GM04503 (cell line): Measurements from ENCODE around the gene SYNPO2.
"Not testable (repeated sequence)": the region's sequence is repeated elsewhere in the genome, so short reads cannot be mapped to it uniquely, and the experiment has no call there.

Experiments
- DNase-seq: peaks from one replicate; pipeline ENCODE4 v3.0.0-alpha.2; 2012; ENCODE audit warnings: low read depth

Gene SYNPO2

DNA sequence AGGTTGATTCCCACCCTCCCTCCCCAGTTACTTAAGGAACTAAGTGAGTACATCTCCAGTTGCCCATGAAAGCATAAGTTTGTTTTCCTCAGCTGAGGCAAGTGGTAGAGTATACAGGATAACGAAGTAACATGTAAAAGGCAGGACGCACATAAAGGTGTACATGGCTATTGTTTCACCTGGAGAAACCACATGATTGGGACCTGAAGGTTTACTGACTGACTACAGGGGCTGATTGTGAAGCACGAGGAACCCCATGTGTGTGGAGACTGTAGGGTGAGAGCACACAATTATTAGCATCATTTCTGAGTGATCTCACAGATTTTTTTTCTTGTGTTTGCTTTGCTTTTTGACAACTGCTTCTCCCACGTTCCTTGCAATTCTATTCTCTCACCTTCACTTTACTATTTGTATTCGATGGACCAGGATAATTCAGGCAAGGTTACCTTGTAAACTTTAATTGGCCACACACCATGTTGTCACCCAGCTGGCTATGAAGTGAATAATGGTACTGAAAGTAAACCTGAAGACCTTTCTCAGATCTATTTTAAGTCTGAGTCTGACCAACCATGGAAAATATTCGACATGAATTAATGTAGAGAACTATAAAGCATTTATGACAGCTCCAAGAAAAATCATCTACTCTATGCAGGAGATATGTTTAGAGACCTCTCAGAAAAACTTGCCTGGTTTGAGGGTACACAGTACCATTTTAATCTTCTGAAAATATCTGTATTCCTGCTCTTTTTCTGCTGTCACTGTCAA is 144.4 kb downstream of the SYNPO2 start:
- no peak for DNase-seq

DNA sequence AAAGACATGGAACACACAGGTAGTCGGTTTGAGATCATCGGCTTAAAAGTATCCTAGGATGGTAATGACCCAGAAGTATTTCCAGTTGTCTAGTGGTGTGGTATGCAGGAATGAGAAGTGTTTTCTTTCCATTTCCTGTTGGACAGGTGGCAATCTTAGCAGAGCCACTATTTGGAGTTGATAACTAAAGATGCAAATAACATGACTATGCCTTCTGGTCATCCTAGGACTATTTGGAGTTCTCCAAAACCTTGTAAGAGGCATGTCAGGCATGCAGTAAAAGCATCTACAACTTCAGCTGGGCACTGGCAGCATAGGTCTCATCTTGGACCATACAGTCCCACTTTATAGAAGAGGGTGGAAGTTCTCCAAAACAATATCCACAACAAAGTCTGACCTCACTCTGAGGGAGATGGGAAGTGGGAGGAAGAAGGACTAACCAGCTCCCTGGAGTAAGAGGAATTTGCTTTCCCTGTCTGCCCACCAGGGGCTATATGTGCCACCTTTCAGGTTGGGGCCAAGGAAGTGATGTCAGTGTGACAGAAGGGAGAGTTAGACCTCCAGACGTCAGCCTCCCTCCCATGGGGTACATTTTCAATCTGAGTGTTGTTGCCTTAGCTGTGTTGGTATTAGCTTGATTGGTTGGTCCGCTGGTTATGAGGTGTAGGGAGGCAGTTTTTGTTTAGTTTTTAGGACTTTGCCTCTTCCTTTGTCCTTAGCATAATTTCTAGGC is 145.8 kb downstream of the SYNPO2 start:
- DNase-seq = no peak

DNA sequence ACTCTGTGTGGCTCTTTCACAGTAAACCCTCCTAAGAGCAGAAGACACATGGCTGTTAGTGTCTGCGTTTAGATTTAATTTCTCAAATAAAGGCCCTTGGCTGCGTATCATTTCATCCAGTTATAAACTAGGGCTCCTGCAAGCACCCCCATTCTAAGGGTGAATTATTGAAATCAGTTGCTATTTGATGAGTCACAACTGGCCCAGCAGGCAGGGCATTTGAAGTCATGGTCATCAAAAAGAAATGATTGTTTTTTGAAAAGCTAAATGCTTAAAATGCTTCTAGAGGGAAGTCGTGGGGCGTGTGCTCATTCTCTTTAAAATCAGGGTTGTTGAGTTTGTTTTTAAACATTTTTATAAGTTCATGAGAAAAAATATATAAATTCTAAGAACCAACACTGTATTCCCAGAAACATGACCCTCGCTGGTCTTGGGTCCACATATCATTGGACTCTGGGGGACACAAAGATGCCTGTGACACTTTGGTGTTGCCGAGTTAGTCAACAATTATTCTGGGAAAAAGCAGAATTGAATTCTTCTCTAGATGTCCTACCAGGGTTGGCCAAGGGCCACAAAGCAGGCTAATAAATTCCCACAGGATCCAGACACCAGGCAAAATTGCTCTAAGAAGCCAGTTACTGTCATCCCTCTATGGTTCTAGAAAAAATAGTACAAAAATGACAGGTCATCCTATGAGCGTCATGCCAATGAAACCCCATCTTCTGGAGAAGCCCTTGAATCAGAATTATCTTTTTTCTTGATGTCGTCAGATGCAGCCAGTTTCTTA is 147.5 kb downstream of the SYNPO2 start:
- DNase-seq = no peak

DNA sequence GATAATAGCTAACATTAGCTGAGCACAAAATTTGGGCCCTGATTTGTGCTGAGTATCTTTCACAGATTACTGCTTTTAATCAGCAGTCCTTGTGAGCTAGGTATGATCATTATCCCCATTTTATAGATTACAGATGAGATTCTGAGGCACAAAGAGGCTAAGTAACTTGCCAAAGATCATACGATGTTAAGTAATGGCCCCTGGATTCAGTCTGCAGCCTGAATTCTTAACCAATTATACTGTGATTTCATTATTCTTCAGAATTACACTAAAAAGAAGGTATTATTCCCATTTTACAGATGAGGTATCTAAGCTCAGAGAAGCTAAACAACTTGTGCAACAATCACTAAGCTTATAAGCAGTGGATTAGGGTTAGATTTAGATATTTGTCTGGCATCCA is 149.1 kb downstream of the SYNPO2 start:
- DNase-seq = no peak

DNA sequence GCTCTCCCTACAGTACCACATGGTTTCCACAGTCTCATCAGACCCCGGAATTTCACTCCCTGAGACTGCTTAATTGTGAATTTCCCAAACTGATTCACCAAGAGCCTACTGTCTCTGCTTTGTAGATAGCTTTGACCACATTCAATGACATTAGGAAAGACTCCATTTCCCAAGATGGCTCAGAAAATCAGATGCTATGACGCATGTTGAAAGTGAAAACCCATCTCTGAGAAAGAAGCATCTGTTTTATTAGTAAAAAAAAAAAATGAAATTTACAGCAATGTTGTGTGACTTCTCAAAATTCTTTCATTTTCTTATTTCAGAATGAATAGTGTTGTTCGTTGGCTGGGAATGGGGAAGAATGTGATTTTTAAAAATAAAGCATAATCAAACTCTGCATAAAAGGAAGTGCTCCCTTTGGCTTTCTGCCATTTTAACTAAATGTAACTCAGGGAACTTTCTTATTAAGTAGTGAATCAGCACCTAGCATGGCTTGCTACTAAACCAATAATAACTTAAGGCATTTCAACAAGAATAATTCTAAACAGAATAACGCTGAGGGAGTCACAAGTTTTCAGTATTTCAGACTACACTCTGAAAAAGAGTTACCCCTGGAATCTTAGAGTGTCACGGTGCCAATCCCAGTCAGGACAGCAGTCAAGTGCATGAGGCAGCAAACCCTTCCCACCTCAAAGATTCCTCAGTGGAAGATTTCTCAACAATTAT is 149.6 kb downstream of the SYNPO2 start:
- DNase-seq = peak; percentile 64

DNA sequence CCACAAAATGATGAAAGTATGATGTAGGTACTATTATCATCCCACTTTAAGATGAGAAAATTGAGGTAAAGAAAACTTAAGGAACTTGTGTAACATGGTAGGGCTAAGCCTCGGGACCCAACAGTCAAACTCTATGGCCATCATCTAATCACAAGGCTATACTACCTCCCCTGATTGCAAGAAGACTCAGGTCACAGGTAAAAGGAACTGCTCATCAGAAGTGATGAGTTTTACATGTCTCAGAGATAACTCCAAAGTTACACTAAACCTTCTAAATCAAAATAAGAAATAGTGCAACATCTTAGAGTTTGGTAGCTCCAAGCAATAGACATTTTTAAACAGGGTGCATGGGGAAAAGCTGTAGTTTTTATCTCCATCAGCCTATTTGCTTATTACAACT is 150.5 kb downstream of the SYNPO2 start:
- no peak for DNase-seq

DNA sequence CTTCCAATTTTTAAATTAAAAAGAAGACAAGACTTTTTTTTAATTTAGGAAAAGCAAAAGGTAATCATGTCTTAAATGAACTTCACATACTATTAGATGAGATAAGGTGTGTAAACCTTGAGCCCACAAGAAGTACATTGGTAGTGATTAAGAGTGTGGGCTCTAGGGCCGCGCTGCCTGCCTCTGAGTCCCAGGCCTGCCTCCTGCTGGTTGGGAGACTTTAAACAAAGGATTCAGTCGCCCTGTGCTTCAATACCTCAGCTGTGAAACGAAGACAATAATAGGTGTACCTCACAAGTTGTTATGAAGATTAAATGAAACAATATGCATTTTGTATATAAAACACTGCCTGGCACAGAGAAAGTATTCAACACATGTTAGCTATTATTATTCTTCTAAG is 151.1 kb downstream of the SYNPO2 start:
- DNase-seq = no peak

DNA sequence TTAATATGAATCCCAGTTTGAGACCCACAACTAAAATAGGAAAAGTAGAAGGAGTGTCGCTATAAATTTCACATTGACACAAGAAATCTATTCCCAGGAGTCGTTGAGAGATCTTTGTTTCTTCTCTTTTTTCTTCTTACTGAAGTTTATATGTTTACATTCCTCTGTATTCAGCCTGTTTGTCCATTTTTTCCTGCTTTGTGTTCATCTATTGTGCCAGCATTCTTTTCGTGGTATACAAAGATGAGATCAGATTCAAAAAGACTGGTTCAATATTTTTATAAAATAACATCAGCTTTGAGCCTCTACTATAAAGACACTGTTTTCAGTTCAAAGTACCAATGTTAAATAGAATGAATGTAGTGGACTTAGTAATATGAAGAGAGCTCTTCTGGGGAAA is 151.6 kb downstream of the SYNPO2 start:
- DNase-seq = no peak

DNA sequence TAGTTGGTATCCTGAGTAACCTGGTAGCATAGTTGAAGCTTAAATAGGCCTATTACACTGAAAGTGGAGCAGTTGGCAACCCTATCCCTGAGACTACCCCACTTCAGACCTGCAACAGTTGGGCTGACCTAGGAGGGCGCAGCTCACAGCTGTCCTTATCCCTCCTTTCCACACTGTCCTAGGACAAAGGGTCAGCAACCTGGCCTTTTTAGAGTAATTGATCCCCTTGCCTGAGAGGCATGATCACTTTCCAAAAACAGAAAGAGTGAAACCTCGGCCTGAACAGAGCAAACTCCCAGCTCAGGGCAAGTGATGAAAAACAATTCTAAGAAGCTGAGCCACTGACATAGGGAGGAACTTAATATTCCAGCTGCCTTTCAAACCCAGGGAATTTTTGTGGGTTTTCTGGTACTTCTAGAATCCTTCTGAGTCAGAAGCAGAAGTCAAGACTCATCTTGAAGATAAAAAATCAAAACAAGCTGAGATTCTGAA is 152.1 kb downstream of the SYNPO2 start:
- DNase-seq = peak; percentile 79

DNA sequence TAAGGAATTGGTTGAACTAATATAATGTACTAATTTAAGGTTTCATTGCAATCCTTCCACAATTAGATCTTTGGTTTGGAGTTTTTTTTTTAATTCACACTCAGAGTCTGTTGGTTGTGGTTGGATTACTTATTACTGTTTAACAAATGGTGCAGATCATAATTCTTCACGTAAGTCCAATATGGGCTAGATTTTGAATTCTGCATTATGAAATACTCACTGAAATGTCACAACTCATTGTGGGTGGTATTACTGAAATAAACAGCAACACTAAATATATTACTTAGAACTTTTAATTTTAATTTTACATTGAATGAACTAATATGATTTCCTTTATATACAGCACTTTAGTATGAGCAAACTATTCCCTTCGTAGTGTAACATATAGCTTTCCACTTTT is 152.7 kb downstream of the SYNPO2 start:
- no peak for DNase-seq

DNA sequence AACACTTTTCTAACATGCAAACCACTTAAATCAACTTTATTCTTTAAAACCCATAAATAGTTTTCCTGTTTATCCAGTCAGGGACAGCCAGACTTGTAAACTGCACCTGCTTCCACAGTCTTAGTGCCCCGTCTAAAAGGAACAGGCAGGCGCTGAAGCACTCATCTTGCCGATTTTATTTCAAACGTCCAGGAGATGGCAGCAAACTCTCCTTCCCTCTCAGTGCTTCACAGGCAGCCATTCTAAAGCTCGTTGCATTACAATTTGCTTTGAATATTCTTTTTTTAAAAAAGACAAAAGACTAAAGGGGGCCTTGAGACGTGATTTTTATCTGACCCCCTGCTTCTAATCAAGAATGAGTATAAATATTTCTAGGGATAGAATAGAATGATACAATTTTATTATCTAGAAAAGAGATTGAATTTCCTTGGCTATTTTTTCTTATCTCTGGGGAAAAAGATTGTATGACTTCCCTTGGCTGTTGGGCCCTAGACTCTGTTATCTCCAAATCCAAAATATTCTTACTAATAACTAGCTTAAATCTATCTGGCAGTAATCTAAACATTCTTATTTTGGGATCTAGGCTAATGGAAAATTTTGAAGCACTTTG is 153.4 kb downstream of the SYNPO2 start:
- no peak for DNase-seq

DNA sequence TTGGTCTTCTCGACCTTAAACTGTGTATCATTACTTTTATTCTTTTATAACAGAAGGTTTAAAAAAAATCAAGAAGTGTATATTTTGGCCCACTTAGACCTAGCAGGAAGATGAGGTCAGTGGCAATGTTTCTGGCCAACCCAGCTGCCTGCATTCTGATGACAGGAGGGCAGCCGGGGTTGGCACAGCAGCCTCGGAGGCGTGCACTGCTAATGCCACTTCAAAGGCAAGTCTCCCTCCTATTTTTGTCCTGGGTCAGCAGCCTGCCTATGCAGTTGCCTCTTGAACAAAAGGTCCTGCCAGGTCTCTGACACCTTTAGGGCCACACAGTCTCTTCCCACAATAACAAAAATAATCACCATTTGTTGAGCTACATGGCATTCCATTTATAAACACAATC is 157.6 kb downstream of the SYNPO2 start:
- DNase-seq = no peak

DNA sequence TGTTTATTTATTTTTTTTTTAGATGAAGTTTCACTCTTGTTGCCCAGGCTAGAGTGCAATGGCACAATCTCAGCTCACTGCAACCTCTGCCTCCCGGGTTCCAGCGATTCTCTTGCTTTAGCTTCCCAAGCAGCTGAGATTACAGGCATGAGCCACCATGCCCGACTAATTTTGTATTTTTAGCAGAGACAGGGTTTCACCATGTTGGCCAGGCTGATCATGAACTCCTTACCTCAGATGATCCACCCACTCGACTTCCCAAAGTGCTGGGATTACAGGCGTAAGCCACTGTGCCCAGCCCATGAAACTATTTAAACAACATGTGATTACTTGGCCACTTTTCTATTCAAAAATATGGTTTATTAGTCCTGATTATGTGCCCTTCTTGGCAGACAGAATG is 158.4 kb downstream of the SYNPO2 start:
- DNase-seq = not testable (repeated sequence)

DNA sequence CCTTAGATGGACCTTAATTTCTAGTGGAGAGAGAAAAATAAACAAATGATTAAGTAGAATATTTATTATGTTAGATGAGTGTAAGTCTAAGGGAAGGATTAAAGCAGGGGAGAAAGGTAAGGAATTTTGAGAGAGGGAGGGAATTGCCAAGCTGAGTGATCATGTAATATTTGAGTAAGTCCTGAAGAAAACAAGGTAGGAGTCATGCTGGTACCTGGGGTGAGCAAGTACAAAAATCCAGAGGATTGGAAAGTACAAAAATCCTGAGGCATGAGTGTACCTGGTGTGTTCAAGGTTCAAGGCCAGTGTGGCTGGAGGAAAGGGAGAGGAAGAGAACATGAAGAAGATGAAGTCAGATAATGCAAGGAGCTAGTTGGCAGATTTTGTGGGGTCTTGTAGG is 159.8 kb downstream of the SYNPO2 start:
- no peak for DNase-seq

DNA sequence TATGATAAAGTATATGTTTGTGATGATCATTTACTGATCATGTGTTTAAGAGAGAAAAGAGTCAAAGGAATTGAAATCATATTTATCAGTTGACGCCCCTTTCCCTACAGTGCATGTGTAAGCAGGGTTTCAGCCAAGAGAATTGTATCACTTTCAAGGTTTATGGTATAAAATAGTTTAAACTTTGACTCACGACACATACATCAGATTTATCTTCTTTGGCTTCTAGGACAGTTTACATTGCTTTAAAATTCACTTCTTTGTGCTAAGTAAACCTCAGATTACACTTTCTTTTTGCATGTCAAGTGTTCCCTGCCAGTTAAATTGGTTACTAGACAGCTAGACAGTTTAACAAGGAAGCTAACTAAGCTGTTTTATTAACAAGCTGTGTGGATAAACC is 160.7 kb downstream of the SYNPO2 start:
- no peak for DNase-seq

DNA sequence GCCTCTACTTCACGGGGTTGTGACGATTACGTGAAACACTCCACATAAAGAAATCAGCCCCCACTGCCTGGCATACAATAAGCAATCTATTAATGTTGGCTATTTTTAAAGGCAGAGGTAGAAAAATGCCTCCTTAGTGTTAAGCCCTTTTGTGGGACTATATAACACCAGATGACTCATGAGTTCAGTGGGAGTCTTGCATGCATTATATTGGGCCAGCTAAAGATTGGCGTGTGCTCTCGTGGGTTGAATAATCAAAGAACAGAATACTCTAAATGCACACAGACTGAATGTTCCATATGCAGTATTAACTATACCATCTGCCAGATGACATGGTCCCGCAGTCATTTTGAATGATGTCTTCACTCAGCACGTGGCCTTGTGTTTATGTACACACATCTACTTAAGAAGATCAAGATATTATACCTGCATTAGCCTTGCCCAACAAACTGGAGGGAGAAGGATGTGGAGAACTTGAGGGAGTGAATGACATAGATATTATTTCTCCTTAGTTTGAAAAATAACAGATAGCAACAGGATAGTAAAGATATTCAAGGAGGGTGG is 162.0 kb downstream of the SYNPO2 start:
- DNase-seq = no peak

DNA sequence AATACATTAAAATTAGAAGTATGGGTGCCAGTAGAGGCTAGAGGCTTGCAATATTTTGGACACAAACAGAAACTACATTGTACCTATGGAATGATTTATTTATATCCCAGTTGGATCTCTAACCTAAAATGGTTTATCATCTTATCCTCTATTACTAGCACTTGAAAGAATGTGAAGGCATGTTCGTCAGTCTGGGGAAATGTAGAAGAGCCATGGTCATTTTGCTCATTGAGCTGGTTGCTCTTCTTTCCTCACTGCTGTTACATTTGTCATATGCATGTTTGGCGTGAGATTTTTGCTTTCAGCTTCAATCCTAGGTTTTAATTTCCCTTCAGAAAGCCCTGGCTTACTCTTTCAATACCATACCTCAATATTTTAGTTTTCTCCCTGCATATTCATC is 164.6 kb downstream of the SYNPO2 start:
- no peak for DNase-seq

DNA sequence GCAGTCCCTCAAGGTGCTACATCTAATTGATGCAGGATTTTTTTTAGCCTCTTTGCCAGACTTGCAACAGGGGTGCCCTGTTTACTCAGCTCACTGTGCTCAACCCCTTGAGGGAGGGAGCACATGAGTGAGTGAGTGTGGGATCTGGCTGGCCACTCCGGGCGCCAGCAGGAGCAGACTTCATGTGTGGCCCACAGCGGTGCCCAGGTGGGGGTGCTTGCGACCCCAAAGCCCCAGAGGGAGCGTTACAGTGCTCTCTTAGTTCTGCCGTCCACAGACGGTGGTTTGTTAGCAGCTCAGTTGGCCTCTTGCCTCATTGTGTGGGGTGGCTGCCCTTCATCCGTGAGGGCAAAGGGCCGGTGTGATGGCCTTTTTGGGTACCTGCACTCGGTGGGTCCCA is 165.3 kb downstream of the SYNPO2 start:
- no peak for DNase-seq

DNA sequence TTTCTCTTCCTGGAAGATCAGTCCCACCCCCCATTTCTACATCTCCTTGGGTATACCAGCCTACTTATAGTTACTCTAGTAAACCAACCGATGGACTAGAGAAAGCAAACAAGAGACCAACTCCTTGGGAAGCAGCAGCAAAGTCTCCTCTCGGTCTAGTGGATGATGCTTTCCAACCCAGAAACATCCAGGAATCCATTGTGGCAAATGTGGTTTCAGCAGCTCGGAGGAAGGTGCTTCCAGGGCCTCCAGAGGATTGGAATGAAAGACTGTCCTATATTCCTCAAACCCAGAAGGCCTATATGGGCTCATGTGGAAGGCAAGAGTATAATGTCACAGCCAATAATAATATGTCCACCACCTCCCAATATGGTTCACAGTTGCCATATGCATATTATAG is 168.8 kb downstream of the SYNPO2 start:
- no peak for DNase-seq

DNA sequence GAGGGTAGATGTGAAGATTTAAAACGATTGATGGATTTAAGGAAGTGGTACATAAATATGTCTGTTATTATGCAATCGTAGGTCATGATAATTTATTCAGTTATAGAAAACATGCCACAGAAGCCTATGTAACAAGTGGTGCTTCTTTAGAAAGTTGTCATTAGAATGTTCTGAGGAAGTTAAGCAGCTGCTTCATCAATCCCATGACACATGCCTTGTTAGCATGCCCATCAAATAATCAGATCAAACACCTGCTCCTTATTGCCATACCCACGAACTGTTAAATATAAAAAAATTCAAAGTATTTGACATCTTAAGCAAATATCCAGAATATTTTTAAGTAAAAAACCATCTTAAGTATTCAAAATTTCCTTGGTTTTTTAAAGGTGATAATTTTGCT is 170.6 kb downstream of the SYNPO2 start:
- no peak for DNase-seq

DNA sequence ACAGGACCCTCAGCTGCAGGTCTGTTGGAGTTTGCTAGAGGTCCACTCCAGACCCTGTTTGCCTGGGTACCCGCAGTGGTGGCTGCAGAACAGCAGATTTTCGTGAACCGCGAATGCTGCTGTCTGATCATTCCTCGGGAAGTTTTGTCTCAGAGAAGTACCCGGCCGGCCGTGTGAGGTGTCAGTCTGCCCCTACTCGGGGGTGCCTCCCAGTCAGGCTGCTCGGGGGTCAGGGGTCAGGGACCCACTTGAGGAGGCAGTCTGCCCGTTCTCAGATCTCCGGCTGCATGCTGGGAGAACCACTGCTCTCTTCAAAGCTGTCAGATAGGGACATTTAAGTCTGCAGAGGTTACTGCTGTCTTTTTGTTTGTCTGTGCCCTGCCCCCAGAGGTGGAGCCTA is 178.5 kb downstream of the SYNPO2 start:
- DNase-seq = not testable (repeated sequence)
